K562 (cell line): ENCODE data around the gene DCUN1D4. TPM values are rescaled to one million over a fixed set of nuclear protein-coding genes. Genes with fewer than 3 reads are reported as not detected.

Experiments
- ATAC-seq: fragments of 200-7000 bp; cut with Tn5 transposase; 3 replicates; pipeline ENCODE4 v1.9.1; 2020; ENCODE audit warnings: moderate library complexity
- BruUV-seq: library from RNA; stranded (reverse); fragments of 400-500 nt; replicated peaks from 2 replicates; lab custom pipeline; 2021; lab: Mats Ljungman, UMichigan
- CTCF ChIA-PET: fragments of 300-600 bp; formaldehyde crosslinking; extraction: SDS; loops from one replicate; lab custom pipeline; 2021; ENCODE audit warnings: low intra/inter-chr PET ratio; lab: Yijun Ruan, JAX
- POLR2A ChIA-PET: fragments of 300-600, 350-650 bp; sonication (Branson Sonifier 250); formaldehyde crosslinking; extraction: SDS; loops from one replicate; lab custom pipeline; 2021; ENCODE audit warnings: antibody characterized with exemption, inconsistent platforms; lab: Yijun Ruan, JAX
- DNase-seq, 4 experiments: peaks; one replicate each; pipeline versions ENCODE4 v3.0.0 to v3.0.0-alpha.2; 2011 to 2018; ENCODE audit warnings: low spot score in 3 of 4, mixed read lengths in 3 of 4; ENCODE audit errors: extremely low read depth in 1 of 4
- FAIRE-seq: peaks from 2 replicates; lab custom pipeline; 2011; peaks lifted over from hg19 to GRCh38; lab: Jason Lieb, UNC
- H2AFZ ChIP-seq: 2 replicates; pipeline ENCODE4 v1.6.0; 2011; ENCODE audit warnings: low read depth, low read length, control low read depth, inconsistent platforms
- H3K27ac ChIP-seq: fragments of 200-600 bp; 3 replicates; pipeline ENCODE4 v1.8.0; 2011; ENCODE audit warnings: low read depth, mild to moderate bottlenecking, control low read depth, inconsistent platforms, low read length, moderate library complexity, mixed read lengths; ENCODE audit errors: extremely low read depth
- H3K27me3 ChIP-seq, 2 experiments: fragments of 300-600 bp in 1 of 2; 2 replicates in 1 of 2; 3 replicates in 1 of 2; pipeline versions ENCODE4 v1.6.0 to v1.8.0; 2011; ENCODE audit warnings: inconsistent platforms in 2 of 2, low read length in 2 of 2, mild to moderate bottlenecking in 1 of 2, mixed read lengths in 1 of 2, moderate library complexity in 1 of 2; ENCODE audit not compliant: control insufficient read depth in 2 of 2, insufficient read depth in 2 of 2
- H3K36me3 ChIP-seq: fragments of 300-600 bp; 3 replicates; pipeline ENCODE4 v1.8.0; 2011; ENCODE audit warnings: mild to moderate bottlenecking, low read length, inconsistent platforms; ENCODE audit not compliant: control insufficient read depth, insufficient read depth
- H3K4me1 ChIP-seq, 2 experiments: fragments of 200-600 bp in 1 of 2; replicated peaks in 1 of 2; 2 replicates in 1 of 2; 3 replicates in 1 of 2; pipeline versions ENCODE4 v1.5.1 to v1.8.0; 2011; ENCODE audit warnings: inconsistent platforms in 2 of 2, low read length in 2 of 2, mild to moderate bottlenecking in 1 of 2, mixed read lengths in 1 of 2, moderate library complexity in 1 of 2; ENCODE audit not compliant: control insufficient read depth in 2 of 2, insufficient read depth in 2 of 2
- H3K4me2 ChIP-seq: 2 replicates; pipeline ENCODE4 v1.6.1; 2011; ENCODE audit warnings: low read length, control low read depth, inconsistent platforms, mixed read lengths; ENCODE audit not compliant: insufficient read depth
- H3K4me3 ChIP-seq: fragments of 200-600 bp; sonication (generic), shearing (Covaris generic); 2 replicates; pipeline ENCODE4 v1.5.1; 2016; ENCODE audit warnings: control low read depth, inconsistent platforms
- H3K79me2 ChIP-seq: fragments of 200-600 bp; 3 replicates; pipeline ENCODE4 v1.8.0; 2011; ENCODE audit warnings: low read length, inconsistent platforms; ENCODE audit not compliant: control insufficient read depth, insufficient read depth
- H3K9ac ChIP-seq, 2 experiments: 2 replicates each; pipeline versions ENCODE4 v1.6.0 to v1.6.1; 2011; ENCODE audit warnings: low read depth in 2 of 2, low read length in 2 of 2, control low read depth in 1 of 2, inconsistent platforms in 1 of 2, mild to moderate bottlenecking in 1 of 2, mixed read lengths in 1 of 2; ENCODE audit not compliant: insufficient read depth in 1 of 2
- H3K9me1 ChIP-seq: one replicate; pipeline ENCODE4 v1.6.0; 2011; ENCODE audit warnings: inconsistent platforms, mild to moderate bottlenecking, low read length, moderate library complexity; ENCODE audit not compliant: control insufficient read depth, insufficient read depth
- H3K9me3 ChIP-seq: replicated peaks from 2 replicates; pipeline ENCODE4 v1.5.1; 2011; ENCODE audit warnings: low read depth, low read length, inconsistent platforms; ENCODE audit not compliant: control insufficient read depth, insufficient read depth
- H4K20me1 ChIP-seq: replicated peaks from 2 replicates; pipeline ENCODE4 v1.6.1; 2011; ENCODE audit warnings: low read length, inconsistent platforms, mixed read lengths; ENCODE audit not compliant: control insufficient read depth, insufficient read depth
- ERF ChIP-seq: fragments of 450-650 bp; formaldehyde crosslinking; IDR thresholded peaks from 2 replicates; pipeline ENCODE4 v1.4.0; 2020; ENCODE audit warnings: mild to moderate bottlenecking, mixed read lengths
- NR2C2 ChIP-seq, 2 experiments: fragments of 200-800 bp in 1 of 2; sonication (Bioruptor generic) in 1 of 2; sonication (generic) in 1 of 2; formaldehyde crosslinking in 1 of 2; IDR thresholded peaks; 2 replicates each; pipeline versions ENCODE4 v1.6.1 to v1.8.0; 2016 to 2022; ENCODE audit warnings: mild to moderate bottlenecking in 1 of 2, missing compliant biosample characterization in 1 of 2, missing genetic modification characterization in 1 of 2, missing genetic modification reagents in 1 of 2
- ZNF444 ChIP-seq: fragments of 250-450 bp; sonication (Bioruptor Pico); IDR thresholded peaks from 2 replicates; pipeline ENCODE4 v1.4.0; 2020; ENCODE audit warnings: mild to moderate bottlenecking, moderate library complexity
- WGBS: fragments of 100-300 bp; shearing (Covaris generic); methylation state at CpG from one replicate; pipeline ENCODE4 v1.1.6; 2016; ENCODE audit warnings: low coverage, mixed read lengths; ENCODE audit not compliant: insufficient coverage; ENCODE audit errors: missing lambda C conversion rate; 5-methylcytosine and 5-hydroxymethylcytosine counted together
- in situ Hi-C: fragments of 300-500 bp; cut with MboI; formaldehyde crosslinking; loops from 4 replicates; pipeline ENCODE4 v1.15.0; 2018; ENCODE audit warnings: inconsistent platforms, mixed read lengths
- intact Hi-C: fragments of 100-400 bp; cut with micrococcal nuclease; formaldehyde crosslinking; loops from 2 replicates; pipeline ENCODE4 v1.14.2; 2022
- polyA plus RNA-seq, 8 experiments: library from polyadenylated mRNA; depleted of rRNA in 4 of 8; stranded (reverse) in 5 of 8; unstranded in 3 of 8; fragments of >200 nt; fragmentation: Nextera tagmentation in 2 of 8; fragmentation: Illumina TruSeq in 1 of 8; extraction: Ambion mirVana in 2 of 8; extraction: Trizol in 1 of 8; gene quantifications; 2 replicates each; pipeline versions ENCODE4 v1.2.1 to v1.2.3, GENCODE V29; 2011 to 2014; ENCODE audit warnings: inconsistent platforms in 1 of 8, missing spikeins in 1 of 8
- total RNA-seq, 7 experiments: library from RNA; depleted of rRNA in 6 of 7; stranded (reverse); fragments of >200 nt in 6 of 7; fragmentation: Illumina TruSeq in 2 of 7; extraction: Trizol in 2 of 7; gene quantifications; 2 replicates each; pipeline versions ENCODE4 v1.2.1 to v1.2.3, GENCODE V29; 2011 to 2021; ENCODE audit warnings: low replicate concordance in 1 of 7
- TF ChIP-seq, protein P1 (sequence below), 2 experiments: fragments of 150-350 bp in 1 of 2; IDR thresholded peaks; 2 replicates each; pipeline ENCODE4 v1.6.1; 2012 to 2016; ENCODE audit warnings: low read depth in 2 of 2, low read length in 2 of 2, mild to moderate bottlenecking in 1 of 2, moderate library complexity in 1 of 2
- TF ChIP-seq, protein P2 (sequence below): fragments of 250-450 bp; sonication (Bioruptor Pico); IDR thresholded peaks from 2 replicates; pipeline ENCODE4 v1.8.0; 2021; ENCODE audit warnings: moderate library complexity, mild to moderate bottlenecking, inconsistent platforms
- TF ChIP-seq, protein P3 (sequence below): fragments of 250-450 bp; sonication (Bioruptor Pico); IDR thresholded peaks from 2 replicates; pipeline ENCODE4 v1.5.0; 2022; ENCODE audit warnings: mild to moderate bottlenecking
- TF ChIP-seq, protein P4 (sequence below): fragments of 450-650 bp; IDR thresholded peaks from 2 replicates; pipeline ENCODE4 v1.6.1; 2016; ENCODE audit warnings: missing biosample characterization, missing genetic modification characterization
- TF ChIP-seq, protein P5 (sequence below): IDR thresholded peaks from 2 replicates; pipeline ENCODE4 v1.6.1; 2016; ENCODE audit warnings: missing genetic modification characterization, missing compliant biosample characterization

DCUN1D4 gene
- total and polyA plus RNA-seq, 9 of the 15 experiments (the other 6 are each of a cell fraction or from before 2014, with no cell fraction given), result 15.1 to 73.5 (median 23.0) TPM

DNA sequence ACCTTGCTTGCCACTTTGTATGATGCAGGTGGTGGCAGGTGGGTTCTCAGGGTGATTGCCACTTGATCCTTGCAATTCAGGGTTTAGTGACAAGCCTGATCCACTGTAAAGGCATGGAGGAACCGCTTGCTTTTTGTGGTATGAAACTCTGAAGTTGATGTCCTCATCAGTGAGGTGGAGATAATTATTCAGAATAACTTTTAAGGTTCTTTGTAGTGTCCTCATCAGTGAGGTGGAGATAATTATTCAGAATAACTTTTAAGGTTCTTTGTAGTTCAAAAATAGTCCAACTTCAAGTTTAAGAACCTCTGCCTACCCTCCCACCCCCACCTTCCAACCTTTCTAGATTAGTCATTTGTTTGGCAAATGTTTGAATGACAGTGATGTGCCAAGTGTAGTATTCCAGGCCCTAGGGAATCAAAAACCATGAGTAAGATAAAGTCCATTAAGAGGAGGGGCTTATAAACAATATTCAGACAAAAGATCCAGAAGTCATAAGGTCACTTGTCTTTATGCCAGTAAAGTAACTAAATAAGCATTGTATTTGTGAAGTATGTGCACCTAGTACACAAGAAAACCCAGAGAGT, 51.2 kb downstream of the DCUN1D4 start:
- WGBS, result 80% methylated on average over 1 of the region's 1 CpG
- intact Hi-C loops (no loop called here), in situ Hi-C loops (no loop called here)
- ChIA-PET POLR2A (no interaction called here), CTCF (no interaction called here)
- Histone ChIP-seq H3K79me2 (no peaks in the 10 kb centered on the region), H4K20me1 (no peaks in the 10 kb centered on the region), H2AFZ (no peak overlapping the region), H3K9me3 (no peaks in the 10 kb centered on the region), H3K4me2 (no peak overlapping the region), H3K27me3 (no peaks in the 10 kb centered on the region), H3K4me1 (peaks cover 0 to 3% of the 10 kb centered on the region in 2 experiments; a peak in 2 of 5 replicates), H3K9ac (no peak overlapping the region), H3K36me3 (peaks cover 67% of the 10 kb centered on the region; the same call in 2 of the 3 replicates), H3K27ac (no peak overlapping the region), H3K4me3 (no peak overlapping the region), H3K9me1 (no peaks in the 10 kb centered on the region)
- no TSS peak for BruUV-seq
- no peak for DNase-seq
- no peak for FAIRE-seq
- no peak for ATAC-seq
- TF ChIP-seq, protein P1, sequence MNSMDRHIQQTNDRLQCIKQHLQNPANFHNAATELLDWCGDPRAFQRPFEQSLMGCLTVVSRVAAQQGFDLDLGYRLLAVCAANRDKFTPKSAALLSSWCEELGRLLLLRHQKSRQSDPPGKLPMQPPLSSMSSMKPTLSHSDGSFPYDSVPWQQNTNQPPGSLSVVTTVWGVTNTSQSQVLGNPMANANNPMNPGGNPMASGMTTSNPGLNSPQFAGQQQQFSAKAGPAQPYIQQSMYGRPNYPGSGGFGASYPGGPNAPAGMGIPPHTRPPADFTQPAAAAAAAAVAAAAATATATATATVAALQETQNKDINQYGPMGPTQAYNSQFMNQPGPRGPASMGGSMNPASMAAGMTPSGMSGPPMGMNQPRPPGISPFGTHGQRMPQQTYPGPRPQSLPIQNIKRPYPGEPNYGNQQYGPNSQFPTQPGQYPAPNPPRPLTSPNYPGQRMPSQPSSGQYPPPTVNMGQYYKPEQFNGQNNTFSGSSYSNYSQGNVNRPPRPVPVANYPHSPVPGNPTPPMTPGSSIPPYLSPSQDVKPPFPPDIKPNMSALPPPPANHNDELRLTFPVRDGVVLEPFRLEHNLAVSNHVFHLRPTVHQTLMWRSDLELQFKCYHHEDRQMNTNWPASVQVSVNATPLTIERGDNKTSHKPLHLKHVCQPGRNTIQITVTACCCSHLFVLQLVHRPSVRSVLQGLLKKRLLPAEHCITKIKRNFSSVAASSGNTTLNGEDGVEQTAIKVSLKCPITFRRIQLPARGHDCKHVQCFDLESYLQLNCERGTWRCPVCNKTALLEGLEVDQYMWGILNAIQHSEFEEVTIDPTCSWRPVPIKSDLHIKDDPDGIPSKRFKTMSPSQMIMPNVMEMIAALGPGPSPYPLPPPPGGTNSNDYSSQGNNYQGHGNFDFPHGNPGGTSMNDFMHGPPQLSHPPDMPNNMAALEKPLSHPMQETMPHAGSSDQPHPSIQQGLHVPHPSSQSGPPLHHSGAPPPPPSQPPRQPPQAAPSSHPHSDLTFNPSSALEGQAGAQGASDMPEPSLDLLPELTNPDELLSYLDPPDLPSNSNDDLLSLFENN (IDR thresholded peaks at IDR 0.05; ENCODE audit: low read depth in 2 of 2, low read length in 2 of 2), result no peak
- TF ChIP-seq, protein P2, sequence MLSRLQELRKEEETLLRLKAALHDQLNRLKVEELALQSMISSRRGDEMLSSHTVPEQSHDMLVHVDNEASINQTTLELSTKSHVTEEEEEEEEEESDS, result no peak
- TF ChIP-seq ZNF444 (CRISPR knock-in tag) (no peak), ERF (CRISPR knock-in tag) (no peak), NR2C2 (CRISPR knock-in tag; IDR thresholded peaks at IDR 0.05) (no peak), NR2C2 (tag; IDR thresholded peaks at IDR 0.05) (no peak)
- TF ChIP-seq, protein P3, sequence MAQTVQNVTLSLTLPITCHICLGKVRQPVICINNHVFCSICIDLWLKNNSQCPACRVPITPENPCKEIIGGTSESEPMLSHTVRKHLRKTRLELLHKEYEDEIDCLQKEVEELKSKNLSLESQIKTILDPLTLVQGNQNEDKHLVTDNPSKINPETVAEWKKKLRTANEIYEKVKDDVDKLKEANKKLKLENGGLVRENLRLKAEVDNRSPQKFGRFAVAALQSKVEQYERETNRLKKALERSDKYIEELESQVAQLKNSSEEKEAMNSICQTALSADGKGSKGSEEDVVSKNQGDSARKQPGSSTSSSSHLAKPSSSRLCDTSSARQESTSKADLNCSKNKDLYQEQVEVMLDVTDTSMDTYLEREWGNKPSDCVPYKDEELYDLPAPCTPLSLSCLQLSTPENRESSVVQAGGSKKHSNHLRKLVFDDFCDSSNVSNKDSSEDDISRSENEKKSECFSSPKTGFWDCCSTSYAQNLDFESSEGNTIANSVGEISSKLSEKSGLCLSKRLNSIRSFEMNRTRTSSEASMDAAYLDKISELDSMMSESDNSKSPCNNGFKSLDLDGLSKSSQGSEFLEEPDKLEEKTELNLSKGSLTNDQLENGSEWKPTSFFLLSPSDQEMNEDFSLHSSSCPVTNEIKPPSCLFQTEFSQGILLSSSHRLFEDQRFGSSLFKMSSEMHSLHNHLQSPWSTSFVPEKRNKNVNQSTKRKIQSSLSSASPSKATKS, result no peak
- TF ChIP-seq, protein P4, sequence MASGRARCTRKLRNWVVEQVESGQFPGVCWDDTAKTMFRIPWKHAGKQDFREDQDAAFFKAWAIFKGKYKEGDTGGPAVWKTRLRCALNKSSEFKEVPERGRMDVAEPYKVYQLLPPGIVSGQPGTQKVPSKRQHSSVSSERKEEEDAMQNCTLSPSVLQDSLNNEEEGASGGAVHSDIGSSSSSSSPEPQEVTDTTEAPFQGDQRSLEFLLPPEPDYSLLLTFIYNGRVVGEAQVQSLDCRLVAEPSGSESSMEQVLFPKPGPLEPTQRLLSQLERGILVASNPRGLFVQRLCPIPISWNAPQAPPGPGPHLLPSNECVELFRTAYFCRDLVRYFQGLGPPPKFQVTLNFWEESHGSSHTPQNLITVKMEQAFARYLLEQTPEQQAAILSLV (tag), result no peak
- TF ChIP-seq, protein P5, sequence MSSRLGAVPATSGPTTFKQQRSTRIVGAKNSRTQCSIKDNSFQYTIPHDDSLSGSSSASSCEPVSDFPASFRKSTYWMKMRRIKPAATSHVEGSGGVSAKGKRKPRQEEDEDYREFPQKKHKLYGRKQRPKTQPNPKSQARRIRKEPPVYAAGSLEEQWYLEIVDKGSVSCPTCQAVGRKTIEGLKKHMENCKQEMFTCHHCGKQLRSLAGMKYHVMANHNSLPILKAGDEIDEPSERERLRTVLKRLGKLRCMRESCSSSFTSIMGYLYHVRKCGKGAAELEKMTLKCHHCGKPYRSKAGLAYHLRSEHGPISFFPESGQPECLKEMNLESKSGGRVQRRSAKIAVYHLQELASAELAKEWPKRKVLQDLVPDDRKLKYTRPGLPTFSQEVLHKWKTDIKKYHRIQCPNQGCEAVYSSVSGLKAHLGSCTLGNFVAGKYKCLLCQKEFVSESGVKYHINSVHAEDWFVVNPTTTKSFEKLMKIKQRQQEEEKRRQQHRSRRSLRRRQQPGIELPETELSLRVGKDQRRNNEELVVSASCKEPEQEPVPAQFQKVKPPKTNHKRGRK, result no peak
